Hematopoietic multipotent progenitor cell treated with erythropoietin and hydrocortisone succinate and interleukin-3 and kit ligand, for 6 days (in vitro differentiated cells): ENCODE data around the gene ALDH3A1.

Experiments used
- DNase-seq: peaks from one replicate; pipeline ENCODE4 v3.0.0-alpha.2; 2015

The ALDH3A1 gene

DNA sequence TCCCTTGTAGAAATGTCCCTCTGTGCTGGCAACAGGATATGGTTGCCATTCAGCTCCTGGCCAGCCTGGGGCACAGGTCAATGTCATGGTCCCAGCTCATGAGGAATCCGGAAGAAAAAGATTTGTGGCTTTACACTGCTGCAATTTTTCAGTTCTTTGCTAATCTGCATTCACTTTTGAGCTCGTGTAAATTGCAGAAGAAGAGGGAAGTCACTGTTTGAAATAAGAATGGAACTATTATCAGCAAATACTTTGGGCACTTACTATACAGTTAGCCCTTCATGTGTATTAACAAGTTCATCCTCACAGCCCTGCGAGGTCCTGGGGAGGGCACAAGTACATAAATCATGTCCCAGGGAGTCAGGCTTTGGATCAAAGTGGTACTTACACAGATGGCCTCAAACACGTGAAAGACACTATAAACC lies 45.9 kb downstream of the ALDH3A1 start:
- DNase-seq, result no peak
